Activated CD4-positive, alpha-beta T cell treated with anti-CD3 and anti-CD28 coated beads for 24 hours (primary cell): Measurements from ENCODE around the gene SMARCB1.

Experiments
- DNase-seq, 2 donors: peaks; one replicate each; pipeline ENCODE4 v3.0.0-alpha.2; 2020; ENCODE audit warnings: low read depth in 2 of 2

The SMARCB1 gene

DNA sequence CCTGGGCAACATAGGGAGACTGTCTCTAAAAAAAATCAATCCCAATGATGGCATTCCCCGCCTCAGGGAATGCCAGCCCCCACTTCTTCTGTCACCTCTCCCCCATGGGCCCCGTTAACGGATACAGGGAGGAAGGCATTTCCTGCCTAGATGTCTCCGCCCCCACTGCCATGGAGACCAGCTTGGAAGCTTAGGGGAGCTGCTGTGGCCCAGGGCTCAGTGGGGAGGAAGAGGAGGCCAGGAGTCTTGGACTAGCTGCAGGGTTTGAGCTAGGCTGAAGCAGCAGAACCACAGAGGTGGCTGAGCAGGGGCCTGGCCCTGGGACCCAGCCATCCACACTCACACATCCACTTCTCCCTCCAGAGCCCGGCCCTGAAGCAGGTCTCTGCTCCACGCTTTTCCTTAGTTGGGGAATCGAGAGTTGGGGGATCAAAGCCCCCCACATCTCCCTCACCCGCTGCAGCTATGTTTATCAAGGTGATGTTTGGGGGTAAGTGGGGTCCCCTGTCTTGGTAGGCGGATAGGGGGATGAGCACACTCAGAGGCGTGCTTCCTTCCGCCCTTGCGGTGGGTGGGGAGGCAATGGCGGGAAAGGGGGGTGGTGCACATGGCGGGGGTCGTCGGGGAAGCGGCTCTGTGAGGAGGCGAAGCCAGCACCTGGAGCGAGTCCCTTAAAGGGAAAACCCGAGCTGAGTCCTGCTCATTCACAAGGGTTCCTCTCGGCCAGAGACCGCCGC is 23.8 kb upstream of the SMARCB1 start, which contains the start of gene C22orf15:
C22orf15 (plus strand) TSS at position 149 of the 737 bp plus-strand sequence; CDS start at position 466, 317 bp downstream.
- no peak for DNase-seq

DNA sequence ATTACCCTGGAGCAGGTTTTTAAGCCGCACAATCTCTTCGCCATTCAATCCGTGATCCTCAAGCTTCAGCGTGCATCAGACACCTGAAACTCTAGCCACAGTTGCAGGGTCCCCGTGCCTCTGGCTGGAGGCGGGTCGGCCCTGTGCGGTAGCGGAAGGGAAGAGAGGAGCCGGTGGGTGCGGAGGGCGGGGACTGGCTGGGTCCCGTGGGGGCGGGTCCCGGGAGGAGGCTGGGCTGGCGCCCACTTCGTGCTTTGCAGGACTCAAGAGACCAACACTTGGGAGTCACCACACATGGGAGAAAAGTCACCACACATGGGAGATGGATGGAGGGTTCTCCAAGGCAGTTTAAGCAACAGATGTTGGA is 23.2 kb upstream of the SMARCB1 start:
- DNase-seq: peak; percentile 35 to 51

DNA sequence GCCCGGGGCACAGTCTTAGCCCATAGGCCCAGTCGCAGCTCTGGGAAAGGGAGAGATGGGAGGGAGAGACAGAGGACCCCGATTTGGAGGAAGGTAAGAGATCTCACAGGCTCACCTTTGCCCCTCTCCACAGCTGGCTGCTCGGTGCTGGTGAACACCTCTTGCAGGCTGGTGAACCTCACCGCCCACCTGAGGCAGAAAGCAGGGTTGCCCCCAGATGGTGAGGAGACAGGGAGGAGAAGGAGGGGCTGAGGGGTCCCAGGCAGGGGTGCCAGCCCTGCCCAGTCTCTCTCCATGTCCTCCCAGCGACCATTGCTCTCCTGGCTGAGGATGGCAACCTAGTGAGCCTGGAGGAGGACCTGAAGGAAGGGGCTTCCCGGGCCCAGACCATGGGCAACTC is 22.8 kb upstream of the SMARCB1 start:
- DNase-seq: no peak

DNA sequence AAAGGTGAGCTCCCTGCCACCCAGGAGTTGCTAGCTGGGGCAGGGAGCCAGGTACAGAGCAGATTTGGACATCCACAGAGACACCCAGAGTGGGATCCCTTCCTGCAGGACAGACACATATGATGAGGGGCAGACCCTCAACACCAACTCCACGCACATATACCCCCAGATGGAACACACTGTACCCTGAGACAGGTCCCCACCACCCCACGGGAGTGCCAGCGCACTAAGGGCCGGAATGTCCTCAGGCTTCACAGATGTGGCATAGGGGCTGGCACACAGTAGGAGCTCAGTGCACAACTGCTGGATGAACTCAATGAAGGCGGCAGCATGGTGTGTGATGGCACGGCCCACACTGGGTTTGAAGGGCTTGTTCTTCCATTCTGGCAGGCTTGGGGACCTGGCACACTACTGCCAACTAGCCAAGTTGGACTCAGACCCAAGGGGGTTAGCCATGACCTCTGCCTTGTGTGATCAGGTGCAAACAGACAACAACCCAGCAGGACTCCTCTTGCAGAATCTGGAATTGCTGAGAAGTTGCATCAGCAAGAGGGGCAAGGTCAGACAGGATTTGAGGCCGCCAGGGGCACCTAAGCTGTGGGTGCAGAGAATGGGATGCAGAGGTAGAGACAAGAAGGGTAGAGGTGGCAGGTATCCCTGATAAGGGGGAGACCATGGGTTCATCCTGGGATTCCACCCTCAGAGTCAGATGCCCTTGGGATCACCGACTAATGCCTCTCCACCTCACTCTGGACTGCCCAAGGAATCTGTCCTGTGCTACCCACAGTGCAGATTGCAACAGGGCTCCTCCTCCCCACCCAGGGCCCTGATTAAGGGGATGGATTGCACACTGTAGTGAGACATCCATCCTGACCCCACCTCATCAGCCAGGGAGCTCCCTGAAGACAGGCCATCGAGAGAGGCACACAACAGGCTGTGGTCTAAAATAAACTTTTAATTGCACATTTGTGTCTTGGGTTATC is 21.6 kb upstream of the SMARCB1 start:
- no peak for DNase-seq

DNA sequence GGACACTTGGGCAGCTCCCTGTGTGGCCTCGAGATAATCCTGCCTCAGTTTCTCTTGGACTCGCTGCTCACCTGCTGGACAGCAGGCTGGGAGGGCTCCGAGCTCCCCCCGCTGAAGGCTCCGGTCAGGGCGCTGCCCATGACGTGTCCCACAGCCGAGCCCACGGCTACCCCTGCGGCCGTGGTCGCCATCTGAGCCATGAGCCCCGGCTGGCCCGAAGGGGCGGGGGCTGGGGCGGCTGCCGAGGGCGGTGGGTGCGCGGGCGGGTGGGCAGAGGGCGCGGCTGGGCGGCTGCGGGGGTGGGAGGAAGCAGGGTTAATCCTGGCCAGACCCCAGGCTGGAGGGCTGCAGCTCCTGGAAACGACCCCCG is 19.5 kb upstream of the SMARCB1 start:
- DNase-seq: no peak

DNA sequence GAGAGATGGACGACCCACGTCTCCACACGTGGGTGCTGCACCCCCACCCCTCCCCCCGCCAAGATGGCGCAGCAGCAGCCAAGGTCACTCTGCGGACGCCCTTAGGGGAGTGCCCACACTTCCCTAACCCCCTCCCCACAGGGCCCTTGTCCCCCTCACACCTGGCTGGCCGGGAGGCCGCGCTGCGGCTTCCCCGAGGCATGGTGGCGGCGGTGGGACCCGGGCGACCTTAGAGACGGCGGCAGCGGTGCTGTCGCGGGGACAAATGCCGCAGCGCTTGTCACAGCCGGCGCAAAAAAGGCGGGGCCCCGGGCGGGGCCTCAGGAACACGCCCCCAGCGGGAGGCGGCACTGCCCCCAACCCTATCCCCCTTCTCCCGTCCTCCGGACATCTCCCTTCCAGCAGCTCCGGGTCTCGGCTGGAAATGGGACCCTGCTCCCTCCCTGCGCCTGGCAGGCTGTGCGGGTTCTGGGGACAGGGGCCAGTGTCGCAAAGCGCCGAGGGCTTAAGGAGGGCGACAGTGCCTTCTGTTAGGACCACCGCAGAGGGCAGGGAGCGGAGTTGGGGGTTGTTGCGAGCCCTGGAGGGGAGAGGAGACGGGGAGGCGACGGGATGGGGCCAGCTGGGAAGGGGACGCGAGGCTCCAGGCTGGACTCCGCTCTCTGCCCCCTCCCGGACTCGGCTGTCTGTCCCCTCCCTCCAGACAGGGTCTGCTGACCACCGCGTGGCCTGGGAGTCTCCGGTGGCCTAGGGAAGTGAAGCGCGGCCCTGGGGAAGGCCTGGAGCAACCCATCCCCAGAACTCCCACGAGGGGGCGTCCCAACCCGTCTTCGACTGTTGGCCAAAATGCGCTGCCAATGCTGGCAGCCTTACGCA is 18.9 kb upstream of the SMARCB1 start, which contains the start of gene CHCHD10:
CHCHD10 (minus strand) TSS at position 300 of the 876 bp plus-strand sequence; CDS start at position 202, 98 bp downstream.
- DNase-seq: peak; percentile 65 to 73

DNA sequence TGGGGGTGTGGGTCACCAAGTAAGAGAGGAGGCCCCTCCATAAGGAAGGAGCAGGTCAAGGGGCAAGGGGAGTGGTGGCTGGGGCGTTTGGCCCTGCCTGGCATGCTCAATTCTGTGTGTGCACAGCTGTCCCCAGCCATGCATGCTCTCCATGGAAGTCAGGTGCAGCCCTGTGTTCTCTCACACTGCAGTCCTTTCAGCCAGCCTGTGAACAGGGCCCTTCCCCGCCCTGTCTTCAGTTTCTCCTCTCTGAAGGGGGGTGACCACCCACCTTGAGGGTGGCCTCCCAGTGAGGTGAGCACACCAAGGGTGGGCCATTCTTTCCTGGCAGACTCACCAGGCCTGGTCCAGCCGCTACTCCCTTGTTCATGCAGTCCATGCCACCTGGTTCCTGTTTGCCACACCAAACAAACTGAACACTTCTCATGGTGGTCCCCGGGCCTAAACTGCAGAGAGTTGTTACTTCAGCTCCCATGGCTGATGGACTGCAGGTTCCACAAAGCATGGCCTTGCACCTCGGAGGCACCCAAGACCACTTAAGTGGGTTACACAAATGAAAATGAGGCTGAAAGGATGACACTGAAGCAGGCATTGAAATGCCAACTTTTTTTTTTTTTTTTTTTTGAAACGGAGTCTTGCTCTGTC is 17.3 kb upstream of the SMARCB1 start:
- DNase-seq: no peak

DNA sequence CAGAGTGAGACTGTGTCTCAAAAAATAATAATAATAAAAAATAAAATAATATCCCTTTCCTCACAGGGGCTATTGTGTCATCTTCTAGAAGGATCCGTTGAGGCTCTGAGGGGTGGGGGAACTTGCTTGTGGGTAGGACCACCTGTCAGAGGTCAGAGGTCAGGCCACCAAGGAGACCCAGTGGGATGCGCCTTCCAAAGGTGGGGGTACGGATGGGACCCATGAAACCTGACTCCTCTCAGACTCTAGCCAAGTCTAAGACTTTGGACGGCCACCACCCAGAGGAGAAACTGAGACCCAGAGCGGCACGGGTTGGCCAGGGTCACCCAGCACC is 14.5 kb upstream of the SMARCB1 start:
- no peak for DNase-seq

DNA sequence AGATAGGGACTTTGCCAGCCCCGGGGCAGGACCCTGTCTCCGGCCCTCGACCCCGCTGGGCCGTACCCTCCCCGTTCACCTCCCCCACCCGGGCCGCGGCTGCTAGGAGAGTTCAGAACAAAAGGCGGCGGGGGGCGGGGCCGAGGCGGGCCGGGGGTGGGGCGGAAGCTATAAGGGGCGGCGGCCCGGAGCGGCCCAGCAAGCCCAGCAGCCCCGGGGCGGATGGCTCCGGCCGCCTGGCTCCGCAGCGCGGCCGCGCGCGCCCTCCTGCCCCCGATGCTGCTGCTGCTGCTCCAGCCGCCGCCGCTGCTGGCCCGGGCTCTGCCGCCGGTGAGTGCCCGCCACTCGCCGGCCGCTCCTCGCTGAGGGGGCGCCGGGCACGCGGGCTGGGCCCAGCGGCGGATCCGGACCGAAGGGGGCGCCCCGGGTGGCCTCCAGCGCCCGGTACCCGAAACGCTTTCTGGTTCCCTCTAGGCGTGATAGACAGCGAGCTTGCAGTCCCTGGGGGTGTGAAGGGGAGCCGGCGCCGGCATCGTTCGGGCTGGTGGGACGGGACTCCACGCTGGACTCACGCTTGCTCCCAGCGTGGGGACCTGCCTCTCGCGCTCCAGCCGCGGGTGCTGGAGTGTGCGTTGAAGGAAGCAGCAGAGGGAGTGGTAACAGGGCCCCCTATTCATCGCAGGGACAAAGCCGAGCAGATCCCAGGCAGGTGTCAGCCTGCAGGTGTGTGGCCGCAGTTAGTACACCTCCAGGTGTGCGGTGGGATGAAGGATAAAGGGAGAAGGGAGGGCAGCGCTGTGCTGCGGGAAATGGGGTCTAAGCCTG is 13.9 kb upstream of the SMARCB1 start, which contains the start of gene MMP11:
MMP11 (plus strand) TSS at position 201 of the 825 bp plus-strand sequence; CDS start at position 223, 22 bp downstream.
- DNase-seq: peak in 1 of 2 donors; percentile 45

DNA sequence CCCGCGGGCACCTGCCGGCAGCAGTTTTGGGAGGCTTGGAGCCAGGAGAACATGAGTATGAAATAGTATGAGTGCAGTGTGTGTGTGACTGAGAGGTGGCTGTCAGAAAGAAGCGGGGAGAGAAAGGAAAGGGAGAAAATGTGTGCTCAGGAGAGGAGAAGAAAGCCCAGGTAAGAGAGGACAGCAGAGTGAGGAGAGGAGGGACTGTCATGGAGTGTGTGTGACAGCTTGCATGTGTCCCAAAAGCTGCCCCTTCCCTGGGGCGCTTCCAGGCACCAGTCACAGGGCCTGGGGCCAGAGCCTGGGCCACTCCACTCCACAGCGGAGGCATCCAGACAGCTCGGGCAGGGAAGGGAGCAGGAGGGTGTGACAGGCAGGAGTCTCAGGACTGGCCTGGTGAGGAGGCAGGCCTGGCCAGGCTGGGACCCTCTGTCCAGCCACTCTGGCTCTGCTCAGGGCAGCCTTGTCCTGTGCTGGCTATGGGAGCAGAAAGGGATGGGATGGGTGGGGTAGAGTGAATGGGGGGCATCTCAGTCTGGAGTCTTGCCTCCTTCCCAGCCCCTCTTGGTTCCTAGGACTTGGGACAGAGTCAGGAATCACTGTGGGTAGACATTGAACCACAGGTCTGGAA is 13.2 kb upstream of the SMARCB1 start:
- DNase-seq: no peak

DNA sequence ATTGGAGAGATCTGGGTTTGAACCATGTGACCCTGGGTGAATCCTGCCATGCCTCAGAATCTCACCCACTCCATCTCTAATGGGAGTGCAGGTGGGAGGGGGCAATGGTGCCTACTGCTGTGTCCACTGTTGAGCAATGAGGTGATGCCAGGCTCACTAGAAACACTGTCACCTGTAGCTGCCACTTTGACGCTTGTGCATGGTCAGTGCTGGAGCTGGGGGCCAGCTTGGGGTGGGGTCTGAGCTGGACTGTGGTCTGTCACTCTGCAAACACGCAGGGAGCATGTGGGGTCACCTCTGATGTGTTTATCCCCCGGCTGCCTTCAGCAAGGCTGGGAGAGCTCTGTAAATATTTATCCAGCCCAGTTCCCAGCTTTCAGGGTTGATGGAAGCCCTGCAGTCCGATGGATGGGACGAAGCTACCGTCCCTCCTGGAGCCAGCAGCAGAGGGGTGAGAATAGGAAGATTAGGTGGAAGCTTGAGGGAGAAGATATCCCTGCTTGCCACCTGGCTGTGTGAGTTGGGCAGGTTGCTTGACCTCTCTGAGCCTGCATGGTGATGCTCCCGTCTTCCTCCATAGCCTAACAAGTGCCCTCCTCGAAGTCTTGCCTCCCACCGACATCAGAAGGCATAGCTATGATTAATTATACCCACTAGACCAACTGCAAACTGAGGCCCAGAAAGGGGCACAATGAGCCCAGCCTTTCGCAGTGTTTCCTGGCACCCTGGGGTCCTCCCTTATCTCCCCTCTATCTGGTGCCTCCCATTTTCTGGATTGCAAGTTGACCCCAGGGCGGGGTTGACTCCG is 12.4 kb upstream of the SMARCB1 start:
- no peak for DNase-seq

DNA sequence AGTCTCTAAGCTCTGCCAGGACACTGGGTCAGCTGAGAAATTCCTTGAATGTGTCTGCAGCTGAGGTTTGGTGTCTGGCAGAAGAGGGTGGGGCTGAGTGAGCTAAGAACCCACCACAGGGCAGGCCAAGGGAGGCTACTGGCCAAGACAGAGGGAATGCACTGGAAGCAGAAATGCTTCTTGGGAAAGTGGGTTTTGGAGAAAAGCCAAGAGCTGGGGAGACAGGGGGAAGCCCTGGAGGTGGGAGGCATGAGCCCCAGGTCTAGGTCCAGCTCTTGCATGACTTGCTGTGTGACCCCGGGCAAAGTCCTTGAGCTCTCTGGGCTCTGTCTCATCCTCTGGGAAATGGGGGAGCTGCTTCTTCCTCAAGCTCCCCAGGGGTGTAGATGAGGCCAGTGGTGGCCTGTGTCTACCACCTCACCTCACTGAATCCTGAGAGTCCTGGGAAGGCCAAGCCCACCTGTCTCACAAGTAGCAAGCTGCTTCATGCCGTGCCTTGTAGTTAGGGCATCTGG is 11.8 kb upstream of the SMARCB1 start:
- DNase-seq: no peak

DNA sequence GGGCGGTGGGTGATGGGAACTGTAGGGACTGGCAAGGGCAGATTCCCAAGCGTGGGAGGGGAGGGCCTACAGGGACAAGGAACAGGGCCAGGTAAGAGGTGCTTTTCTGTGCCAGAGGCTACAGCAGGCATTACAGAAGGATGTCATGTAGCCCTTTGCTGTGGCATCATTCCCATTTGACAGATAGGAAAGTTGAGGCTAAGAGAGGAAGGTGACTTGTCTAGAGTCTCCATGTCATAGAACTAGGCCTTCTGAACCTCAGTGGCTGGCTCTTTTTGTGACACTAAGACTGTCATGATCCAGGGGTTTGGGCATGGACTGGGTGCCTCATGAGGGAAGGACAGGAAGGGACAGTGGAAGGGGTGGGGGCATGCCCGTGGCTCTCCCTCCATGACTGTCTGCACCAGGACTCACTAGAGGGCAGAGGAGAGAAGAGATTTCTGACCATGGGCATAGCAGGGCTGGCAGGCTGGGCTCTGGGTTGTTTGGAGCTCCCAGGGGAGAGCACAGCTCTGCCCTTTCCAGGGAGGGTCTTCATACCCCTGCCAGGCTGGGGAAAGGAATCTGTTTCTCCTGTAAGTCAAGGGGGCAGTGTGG is 10.9 kb upstream of the SMARCB1 start:
- DNase-seq: no peak

DNA sequence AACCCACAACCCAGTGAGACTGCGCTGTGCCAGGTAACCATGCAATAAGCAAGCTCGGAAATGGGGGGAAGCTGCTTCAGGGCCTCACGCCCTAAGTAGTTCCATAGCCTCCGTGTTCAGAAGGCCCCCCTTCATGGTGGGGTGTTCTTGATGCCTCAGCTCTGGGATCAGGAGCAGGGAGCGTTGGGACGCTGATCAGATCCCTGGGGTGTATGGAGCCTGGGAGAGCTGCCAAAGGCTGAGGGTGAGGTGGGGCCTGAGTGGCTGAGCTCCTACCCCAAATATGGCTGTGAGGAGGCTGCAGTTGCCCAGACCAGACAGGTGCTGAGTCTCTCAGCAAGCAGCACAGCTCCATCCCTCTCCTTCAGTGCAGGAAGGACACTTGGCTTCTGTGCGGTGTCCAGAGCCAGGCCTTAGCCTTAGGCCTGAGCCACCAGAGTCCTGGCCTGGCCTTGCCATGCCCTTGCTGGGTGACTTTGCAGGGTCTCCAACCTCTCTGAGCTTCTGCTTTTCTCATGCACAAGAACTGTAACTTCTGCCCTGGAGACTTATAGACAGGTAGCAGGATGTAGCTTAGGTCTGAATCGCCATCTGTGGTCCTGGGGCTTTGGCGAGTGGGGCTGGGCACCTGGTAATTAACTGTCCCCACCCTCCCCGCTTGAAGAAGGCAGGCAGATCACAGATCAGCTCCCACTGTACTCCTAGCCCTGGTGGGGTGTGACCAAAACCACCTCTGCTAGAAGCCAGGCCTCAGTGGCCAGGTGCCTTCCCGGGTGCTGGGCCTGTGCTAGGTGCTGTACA is 8.8 kb upstream of the SMARCB1 start:
- DNase-seq: no peak

DNA sequence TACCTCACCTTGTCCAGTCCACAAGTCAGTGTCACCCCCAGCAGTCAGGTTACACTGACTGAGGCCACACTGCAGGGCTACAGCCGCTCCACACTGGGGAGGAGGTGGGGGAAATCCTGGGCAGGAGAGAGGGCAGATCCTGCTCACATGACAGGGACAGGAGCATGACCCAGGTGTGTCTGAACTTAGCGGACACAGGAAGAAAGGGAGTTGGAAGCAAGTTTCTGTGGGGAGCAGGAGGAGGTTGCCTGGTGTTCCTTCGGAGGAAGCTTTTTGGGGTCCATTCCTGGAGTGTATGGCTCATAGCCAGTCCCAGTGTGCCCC is 8.2 kb upstream of the SMARCB1 start:
- no peak for DNase-seq

DNA sequence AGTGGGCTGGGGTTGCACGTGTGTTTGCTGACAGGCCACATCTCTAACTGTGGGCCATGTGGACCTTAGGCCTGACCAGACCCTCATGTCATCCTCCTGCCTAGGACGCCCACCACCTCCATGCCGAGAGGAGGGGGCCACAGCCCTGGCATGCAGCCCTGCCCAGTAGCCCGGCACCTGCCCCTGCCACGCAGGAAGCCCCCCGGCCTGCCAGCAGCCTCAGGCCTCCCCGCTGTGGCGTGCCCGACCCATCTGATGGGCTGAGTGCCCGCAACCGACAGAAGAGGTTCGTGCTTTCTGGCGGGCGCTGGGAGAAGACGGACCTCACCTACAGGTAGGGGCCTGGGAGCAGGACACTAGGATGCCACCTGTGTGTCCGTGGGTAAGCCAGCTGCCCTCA is 7.7 kb upstream of the SMARCB1 start:
- DNase-seq: no peak

DNA sequence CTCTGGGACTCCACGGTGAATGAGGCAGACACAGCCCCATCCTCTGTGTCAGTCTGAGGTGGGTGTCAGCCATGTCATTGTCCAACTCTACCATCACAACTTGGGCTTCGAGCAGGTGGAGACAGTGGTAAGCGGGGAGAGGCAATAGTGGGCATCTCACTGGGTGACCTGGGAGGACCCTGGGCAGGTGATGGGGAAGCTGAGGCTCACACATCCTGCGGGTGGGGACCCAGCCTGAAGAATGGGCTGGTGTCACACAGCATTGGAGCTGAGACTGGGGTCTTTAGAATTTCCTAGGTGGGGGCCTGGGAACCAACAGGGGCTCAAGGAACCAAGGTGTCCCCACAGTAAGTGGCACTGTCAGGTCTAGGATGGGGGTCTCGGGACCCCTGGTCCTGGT is 7.0 kb upstream of the SMARCB1 start:
- no peak for DNase-seq
